Stimulated activated CD8-positive, alpha-beta memory T cell treated with anti-CD3 and anti-CD28 coated beads, Interleukin-15, amount 100 ng/mL, for 4 hours (primary cell): ENCODE data around the gene WIPI1.
A peak's percentile ranks its signal among the peaks of the same experiment; 100 is the strongest.
"Not testable (repeated sequence)": the region's sequence is repeated elsewhere in the genome, so short reads cannot be mapped to it uniquely, and the experiment has no call there.

Source experiments
- DNase-seq, 2 donors: peaks; one replicate each; pipeline ENCODE4 v3.0.0-alpha.2; 2020; ENCODE audit warnings: low read depth in 2 of 2

Gene WIPI1

GRCh38 chr17:68437979-68438822, 19.1 kb downstream of the WIPI1 start:
- no peak for DNase-seq

DNA sequence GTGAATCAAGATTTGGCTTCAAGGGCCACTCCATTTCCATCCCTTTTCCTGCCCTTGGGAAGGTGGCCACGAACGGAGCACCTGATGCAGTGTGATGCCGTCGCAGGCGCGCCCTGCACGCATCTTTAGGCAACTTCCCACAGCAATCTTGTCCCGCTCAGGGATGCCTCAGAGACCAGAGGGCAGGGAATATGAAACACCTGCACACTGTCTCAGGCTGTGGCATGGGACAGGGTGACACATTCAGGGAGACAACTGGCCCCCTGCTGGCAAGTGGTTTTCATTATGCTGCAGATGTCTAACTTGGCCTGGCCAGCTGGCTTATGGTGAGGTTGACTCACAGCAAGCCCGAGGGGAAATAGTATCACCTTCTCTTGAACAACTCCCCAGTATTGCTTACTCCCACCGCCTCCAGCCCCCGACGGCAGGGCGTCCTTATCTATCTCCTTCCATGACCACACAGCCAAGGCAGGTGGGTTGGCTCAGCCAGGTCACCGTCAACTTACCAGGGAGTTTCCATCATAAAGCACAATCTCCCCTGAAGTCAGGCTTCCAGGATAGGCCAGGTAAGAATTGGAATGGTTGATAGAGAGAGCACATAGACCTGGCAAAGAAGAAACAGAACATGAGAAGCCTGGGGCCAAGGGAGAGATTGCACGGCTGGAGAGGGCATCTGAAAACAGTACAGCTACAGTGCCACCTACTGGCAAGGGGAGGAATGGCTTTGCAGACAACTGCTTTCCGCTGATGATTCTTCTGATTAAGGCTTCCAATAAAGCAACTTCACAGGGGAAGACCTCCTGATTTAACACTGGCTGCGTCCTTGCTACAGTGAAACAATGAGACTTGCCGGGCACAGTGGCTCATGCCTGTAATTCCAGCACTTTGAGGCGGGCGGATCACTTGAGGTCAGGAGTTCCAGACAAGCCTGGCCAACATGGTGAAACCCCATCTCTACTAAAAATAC, 21.1 kb downstream of the WIPI1 start:
- peak; percentile 49 to 66 for DNase-seq

- no peak for DNase-seq
Measured at GRCh38 chr17:68435361-68435760, 21.9 kb downstream of the WIPI1 start.

DNA sequence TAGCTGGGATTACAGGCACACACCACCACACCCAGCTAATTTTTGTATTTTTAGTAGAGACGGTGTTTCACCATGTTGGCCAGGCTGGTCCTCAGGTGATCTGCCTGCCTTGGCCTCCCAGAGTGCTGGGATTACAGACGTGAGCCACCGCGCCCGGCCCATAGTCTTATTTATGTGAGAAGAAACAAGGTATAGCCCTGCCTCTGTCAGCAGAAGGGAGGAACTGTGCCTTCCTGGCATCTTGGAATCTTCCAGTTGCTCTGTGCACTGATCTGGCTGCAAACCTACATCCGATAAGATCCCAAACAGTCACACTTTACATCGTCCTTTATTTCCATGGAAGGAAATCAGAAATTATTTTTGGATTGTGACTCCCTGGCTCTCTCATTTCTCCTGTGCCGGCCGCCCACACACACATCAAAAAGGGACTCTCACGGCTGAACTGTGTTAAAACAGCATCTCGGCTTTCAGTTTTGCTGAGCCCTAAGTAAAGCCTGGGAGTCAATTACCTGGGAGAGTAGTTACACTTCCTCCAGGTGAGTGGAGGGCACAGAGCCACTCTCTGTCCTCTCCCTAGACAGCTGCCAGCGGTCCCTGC, 23.3 kb downstream of the WIPI1 start:
- no peak for DNase-seq

DNA sequence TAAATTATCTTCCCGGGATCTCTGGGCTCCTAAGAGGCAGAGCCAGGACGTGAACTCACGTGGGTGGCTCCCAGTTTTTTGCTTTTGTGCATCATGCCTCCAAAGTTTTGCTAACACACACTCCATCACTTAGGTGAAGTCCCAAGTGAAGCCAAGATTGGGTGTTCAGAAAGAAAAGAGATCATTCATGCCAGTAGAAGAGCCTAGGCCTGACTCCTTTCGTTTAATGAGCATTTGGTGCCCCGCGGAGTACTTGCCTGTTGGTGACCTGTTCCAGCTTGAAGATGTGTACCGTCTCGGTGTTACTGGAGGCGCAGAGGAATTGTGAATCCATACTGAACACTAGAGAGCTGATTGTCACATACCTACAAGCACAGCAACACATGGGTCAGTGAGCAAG, 24.1 kb downstream of the WIPI1 start:
- no peak for DNase-seq

DNA sequence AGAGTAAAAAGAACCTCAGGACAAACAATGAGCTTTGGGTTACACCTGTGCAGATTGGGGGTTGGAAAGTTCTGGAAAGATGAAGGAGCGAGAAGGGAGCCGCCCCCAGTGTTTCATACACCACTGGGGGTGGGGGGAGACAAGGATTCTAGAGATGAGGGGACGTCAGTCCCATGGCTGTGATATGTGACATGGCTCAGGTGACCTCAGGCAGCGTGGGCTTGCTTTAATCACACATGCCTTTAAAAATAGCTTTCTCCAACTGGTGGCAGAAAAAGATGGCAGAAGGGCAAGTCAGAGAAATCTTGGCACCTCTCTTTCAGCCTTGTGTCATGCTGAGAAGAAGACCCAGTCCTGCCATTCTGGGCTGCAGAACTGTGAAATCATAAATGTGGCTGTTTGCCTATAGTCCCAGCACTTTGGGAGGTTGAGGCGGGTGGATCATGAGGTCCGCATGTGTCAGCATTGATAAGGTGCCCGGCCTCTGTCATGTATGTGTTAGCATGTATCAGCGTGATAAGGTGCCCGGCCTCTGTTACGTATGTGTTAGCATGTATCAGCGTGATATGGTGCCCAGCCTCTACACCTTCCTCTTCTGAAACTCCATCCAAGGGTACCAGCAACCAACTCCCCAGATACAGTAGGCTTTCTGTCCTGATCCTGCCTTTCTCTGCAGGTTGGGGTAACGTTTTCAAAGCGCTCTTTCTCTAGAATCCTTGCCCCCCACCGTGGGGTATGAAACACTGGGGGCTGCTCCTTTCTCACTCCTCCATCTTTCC, 25.0 kb downstream of the WIPI1 start:
- DNase-seq, result no peak

GRCh38 chr17:68431661-68432071, 25.6 kb downstream of the WIPI1 start:
- peak in 1 of 2 donors; percentile 31 for DNase-seq

DNA sequence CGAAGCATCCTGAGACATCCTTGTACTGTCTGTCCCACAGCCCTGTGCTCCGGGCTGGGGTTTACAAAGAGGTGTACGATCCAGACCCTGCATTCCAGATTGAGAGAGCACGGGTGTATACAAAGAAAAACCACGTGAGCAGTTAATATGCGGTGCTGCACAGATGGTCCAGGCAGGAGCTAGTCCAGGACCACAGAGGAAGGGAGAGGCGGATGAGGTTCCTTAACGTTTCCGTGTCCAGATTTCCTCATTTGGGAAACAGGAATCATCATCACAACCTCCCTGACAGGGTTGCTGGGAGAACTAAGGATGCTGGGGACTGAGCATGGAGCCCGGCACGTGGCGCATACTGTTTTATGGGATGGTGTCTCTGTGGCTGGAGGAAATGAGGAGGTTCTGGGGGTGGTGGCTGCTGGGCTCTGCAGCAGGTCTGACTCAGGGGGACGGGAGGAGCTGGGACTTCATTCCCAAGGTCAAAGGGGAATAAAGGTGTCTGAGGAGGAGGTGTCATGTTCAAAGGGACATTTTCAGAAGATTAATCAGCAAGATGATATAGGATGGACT, 26.2 kb downstream of the WIPI1 start:
- no peak for DNase-seq

DNA sequence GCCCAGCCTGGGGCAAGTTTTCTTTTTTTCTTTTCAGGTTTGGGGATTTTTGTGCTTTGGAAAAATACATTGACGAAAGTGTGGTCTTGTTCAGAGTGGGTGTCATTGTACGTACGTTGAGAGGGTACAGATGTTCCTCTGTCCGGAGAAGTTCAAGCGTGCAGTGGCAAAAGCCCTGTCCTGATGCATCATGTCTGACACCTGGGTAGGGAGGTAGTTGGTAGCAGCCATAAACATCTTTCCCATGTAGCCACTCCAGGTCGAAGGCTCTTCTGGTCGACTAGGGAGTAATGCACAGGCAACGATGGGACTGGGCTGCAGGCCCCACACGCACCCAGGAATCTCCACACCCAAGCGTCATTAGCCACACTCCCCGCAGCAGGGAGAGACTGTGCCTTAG, 27.4 kb downstream of the WIPI1 start:
- DNase-seq, result no peak

GRCh38 chr17:68428498-68429172, 28.7 kb downstream of the WIPI1 start:
- no peak for DNase-seq

DNA sequence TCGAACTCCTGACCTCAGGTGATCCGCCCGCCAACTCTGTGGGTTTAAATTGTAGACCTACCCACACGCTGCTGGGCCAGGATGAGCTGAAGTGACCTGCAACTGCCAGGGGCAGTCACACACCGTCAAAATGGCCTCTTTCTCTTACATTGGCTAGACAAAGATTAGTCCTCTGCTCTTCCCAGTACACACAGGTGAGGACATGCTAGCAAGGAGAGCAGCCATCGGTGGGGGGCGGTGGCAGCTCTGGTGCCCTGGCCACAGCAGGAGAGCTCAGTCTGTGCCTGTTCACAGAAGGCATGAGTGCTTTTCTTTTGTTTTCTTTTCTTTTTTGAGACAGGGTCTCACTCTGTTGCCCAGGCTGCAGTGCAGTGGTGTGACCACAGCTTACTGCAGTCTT, 29.7 kb downstream of the WIPI1 start:
- no peak for DNase-seq

- no peak for DNase-seq
Measured at GRCh38 chr17:68425979-68426378, 31.3 kb downstream of the WIPI1 start.

GRCh38 chr17:68424861-68425260, 32.4 kb downstream of the WIPI1 start:
- DNase-seq, result no peak

- no peak for DNase-seq
Measured at GRCh38 chr17:68424203-68424602, 33.1 kb downstream of the WIPI1 start.

GRCh38 chr17:68423251-68423650, 34.0 kb downstream of the WIPI1 start:
- no peak for DNase-seq

- no peak for DNase-seq
Measured at GRCh38 chr17:68422821-68423220, 34.5 kb downstream of the WIPI1 start.

DNA sequence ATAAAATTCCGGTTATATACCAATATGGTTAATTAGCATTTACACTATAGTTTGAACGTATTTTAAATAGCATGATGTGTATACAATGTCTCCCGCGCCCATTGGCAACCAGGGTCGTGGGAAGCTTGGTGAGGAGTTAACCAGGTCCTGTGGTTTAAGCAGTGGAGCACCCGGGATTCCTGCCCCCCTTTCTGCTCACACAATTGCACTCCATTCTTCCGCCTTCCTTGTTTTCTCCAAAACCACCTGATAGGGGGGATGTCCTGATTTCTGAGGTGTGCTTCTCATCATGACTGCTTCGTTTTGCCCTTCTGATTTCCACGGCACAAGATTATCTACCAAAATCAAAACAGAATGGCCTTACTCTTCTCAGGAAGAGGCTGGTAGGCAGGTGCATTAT, 35.8 kb downstream of the WIPI1 start:
- DNase-seq, result no peak

- DNase-seq, result no peak
Measured at GRCh38 chr17:68420065-68420464, 37.2 kb downstream of the WIPI1 start.

GRCh38 chr17:68418876-68419275, 38.4 kb downstream of the WIPI1 start:
- no peak for DNase-seq

GRCh38 chr17:68417317-68417716, 40.0 kb downstream of the WIPI1 start:
- DNase-seq, result no peak

GRCh38 chr17:68414901-68415300, 42.4 kb downstream of the WIPI1 start:
- not testable (repeated sequence) for DNase-seq
